Effector CD8-positive, alpha-beta T cell (primary cell): Measurements from ENCODE around the gene VPS45.

ENCODE experiments used
- DNase-seq: peaks from one replicate; lab custom pipeline; 2025; lab: John Stamatoyannopoulos, UW

The VPS45 gene

GRCh38 chr1:150194381-150195031 lies 126.9 kb downstream of the VPS45 start:
- DNase-seq: no peak
